SH-SY5Y (cell line): ENCODE results near the gene CPEB1.

ENCODE experiments used
- GATA2 ChIP-seq: IDR thresholded peaks from 2 replicates; pipeline ENCODE4 v1.6.1; 2011; ENCODE audit warnings: mild to moderate bottlenecking, low read depth, low read length
- GATA3 ChIP-seq: IDR thresholded peaks from 2 replicates; pipeline ENCODE4 v1.6.1; 2011; ENCODE audit warnings: low read depth, mild to moderate bottlenecking, low read length, moderate library complexity

GRCh38 chr15:82566690-82567089 is 80.5 kb downstream of the CPEB1 start:
- TF ChIP-seq GATA2 = no peak
- TF ChIP-seq GATA3 = no peak
